ENCODE results near the gene TASOR2.

DNA sequence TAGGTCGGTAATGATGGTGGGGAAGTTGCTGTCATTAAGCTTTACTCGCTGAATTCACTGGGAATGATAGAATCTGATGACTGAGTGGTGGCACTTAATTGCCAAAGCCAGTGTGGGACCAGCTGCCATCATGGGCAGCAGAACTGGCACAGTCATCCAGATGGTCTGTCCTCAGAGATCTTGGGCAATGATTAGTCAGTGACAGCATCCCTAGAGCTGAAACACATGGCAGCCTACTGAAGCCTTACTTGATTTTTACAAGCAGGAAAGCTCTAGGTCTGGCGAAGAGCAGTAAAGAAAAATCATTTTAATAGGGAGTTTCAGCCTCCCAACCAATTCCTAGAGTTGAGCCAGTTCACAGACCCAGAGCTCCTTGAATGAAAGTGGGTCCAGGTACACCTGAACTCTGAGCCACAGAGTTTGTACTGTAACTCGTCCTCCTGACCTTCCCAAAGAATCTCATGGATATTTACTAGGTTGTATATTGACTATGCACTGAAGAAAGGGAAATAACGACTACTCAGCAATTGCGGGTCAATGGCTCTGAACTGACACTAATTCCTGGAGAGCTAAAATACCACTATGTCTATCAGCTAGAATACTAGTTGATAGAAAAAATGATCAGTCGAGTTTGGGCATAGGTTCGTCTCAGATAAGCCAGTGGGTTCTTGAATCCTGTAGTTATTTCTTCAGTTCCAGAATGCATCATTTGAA lies 13.8 kb upstream of the TASOR2 start:
- TF ChIP-seq, protein P1, sequence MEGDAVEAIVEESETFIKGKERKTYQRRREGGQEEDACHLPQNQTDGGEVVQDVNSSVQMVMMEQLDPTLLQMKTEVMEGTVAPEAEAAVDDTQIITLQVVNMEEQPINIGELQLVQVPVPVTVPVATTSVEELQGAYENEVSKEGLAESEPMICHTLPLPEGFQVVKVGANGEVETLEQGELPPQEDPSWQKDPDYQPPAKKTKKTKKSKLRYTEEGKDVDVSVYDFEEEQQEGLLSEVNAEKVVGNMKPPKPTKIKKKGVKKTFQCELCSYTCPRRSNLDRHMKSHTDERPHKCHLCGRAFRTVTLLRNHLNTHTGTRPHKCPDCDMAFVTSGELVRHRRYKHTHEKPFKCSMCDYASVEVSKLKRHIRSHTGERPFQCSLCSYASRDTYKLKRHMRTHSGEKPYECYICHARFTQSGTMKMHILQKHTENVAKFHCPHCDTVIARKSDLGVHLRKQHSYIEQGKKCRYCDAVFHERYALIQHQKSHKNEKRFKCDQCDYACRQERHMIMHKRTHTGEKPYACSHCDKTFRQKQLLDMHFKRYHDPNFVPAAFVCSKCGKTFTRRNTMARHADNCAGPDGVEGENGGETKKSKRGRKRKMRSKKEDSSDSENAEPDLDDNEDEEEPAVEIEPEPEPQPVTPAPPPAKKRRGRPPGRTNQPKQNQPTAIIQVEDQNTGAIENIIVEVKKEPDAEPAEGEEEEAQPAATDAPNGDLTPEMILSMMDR (IDR thresholded peaks at IDR 0.05; ENCODE audit: low read depth, low read length, poor library complexity, severe bottlenecking), result no peak
- no peak for TF ChIP-seq EZH2phosphoT487 (IDR thresholded peaks at IDR 0.05; ENCODE audit: borderline replicate concordance, low read length)
